Activated CD8-positive, alpha-beta memory T cell treated with anti-CD3 and anti-CD28 coated beads for 36 hours (primary cell): Measurements from ENCODE around the gene SFMBT2. TPM values are rescaled to one million over a fixed set of nuclear protein-coding genes. Genes with fewer than 3 reads are reported as not detected.
"Not testable (repeated sequence)": the region's sequence is repeated elsewhere in the genome, so short reads cannot be mapped to it uniquely, and the experiment has no call there.

Experiments used
- CTCF ChIA-PET: fragments of 350-600 bp; sonication (Branson Sonifier 250); formaldehyde crosslinking; loops from one replicate; lab custom pipeline; 2021; ENCODE audit warnings: antibody characterized with exemption; lab: Charles Lee
- POLR2A ChIA-PET: fragments of 350-600 bp; sonication (Branson Sonifier 250); formaldehyde crosslinking; loops from one replicate; lab custom pipeline; 2021; ENCODE audit warnings: antibody characterized with exemption; lab: Charles Lee
- total RNA-seq, 2 experiments: library from RNA; stranded (reverse); gene quantifications; one replicate each; pipeline ENCODE4 v1.2.3, GENCODE V29; 2021

SFMBT2 gene
- total RNA-seq, 2 experiments from 2014 or later: 22.6 to 23.0 TPM

DNA sequence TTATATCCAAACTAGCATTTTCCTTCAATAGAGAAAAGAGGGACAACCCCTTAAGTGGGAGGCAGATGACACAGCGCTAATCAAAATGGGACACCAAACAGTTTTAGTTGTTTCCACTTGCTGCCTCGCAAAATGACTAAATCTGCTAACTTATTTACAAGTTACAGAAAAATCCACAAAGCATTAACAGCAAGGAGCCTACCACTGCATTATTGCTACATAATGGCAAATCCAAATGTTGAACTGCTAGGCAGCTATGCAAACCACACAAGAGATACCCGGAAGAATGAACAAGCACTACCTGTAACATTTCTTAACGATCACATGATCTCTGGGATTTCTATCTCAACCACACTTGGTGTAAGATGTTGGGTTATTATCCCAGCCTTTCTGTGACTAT, 96.7 kb downstream of the SFMBT2 start:
- ChIA-PET CTCF (no interaction called here), POLR2A (no interaction called here)

DNA sequence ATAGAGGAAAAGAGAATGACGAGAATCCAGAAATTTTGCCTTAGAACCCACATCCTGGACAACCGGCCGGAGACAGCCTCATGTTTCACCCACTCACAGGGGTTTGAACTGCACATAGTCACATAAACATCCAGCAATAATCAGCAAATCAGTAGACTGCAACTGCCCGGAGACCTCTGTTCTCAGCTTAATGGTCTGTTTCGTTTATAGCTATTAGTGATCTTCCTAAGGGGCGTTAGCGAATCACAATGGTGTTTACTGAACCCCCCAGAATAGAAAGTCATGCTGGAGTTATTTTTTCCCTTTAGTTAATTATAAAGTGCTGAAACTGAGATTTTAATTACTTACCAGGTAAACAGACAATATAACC, 98.4 kb downstream of the SFMBT2 start:
- POLR2A ChIA-PET: no interaction called here
- CTCF ChIA-PET: interaction anchor here (0.6 kb wide), 1 partner anchor 98 kb away, joined by 4 read pairs; the partner anchor contains the start of gene SFMBT2

DNA sequence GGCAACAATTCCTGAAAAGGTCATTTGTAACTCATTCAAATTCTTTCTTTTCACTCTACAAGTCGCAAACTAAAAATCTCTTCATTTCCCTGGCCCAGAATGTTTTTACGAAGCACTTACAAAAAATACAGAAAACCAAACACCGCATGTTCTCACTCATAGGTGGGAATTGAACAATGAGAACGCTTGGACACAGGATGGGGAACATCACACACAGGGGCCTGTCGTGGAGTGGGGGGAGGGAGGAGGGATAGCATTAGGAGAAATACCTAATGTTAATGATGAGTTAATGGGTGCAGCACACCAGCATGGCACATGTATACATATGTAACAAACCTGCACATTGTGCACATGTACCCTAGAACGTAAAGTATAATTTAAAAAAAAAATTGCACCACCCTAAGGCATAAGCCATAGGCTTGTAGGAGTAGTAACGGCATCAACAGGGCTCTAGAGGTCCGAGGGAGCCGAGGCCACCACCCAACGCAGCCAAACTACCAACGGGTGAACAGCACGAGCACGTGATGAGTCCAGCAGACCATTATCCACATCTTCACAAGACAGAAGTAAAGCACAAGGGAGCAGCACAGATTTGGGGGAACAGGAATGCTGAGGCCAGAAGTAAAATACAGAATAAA, 98.9 kb downstream of the SFMBT2 start:
- POLR2A ChIA-PET, CTCF ChIA-PET: not testable (repeated sequence)

DNA sequence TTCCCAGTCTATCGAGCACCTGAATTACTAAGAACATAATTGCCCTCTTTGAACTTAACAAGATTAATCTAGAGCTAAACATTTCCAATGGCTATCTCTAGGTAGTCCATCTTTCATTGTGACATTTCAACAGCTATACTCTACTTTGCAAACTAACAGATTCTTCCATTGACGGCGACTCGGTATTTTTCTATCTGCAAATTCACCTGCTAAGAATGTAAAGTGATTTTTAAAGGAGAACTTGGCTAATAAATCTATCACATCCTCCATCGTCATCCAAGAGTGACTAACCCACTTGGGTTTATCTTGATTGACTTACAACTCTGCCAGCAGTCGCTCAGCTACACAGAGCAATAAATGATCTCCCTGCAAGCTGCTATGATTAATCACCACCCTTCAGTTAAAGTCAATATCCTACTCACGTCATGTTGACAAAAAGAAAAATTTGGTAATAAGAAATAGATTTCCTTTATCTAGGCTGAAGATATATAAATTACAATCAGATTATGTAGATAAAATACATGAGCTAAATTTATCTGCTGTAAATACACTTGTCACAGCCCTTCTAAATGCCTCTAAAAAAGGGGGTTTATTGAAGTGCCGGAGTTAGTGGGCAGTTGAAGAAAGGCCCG, 99.5 kb downstream of the SFMBT2 start:
- CTCF ChIA-PET: no interaction called here
- POLR2A ChIA-PET: no interaction called here

DNA sequence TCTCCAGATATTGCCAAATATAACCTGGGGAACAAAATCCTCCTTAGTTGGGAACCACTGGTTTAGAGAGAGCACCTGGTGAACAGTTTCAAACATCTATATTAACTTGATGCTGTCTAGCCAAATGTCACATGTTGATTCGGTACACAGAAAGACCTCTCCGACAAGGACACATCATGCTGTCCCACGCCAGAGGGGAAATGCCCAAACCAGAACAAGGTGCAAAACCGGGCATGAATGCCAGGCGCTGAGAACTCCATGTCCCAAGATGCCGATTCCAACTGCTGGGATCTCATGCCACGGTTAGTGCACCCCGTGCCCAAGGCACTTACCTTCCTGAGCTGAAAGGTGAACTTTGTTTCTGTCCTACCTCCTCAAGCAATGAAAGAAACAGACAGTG, 100.8 kb downstream of the SFMBT2 start:
- POLR2A ChIA-PET: no interaction called here
- CTCF ChIA-PET: no interaction called here

DNA sequence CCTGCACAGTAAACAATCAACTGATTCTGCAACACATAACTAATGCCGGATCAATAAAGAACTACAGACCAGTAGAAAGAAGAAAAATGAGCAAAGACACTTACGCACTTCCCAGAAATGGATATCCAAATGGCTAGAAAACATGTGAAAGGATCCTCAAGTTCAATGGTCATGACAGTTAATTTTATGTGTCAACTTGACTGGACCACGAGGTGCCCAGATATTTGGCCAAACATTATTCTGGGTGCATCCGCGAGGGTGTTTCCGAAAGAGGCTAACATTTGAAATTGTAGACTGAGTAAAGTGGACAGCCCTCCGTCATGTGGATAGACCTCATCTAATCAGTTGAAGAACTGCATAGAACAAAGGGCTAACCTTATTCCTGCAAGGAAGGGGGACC, 102.0 kb downstream of the SFMBT2 start:
- CTCF ChIA-PET: no interaction called here
- POLR2A ChIA-PET: no interaction called here

DNA sequence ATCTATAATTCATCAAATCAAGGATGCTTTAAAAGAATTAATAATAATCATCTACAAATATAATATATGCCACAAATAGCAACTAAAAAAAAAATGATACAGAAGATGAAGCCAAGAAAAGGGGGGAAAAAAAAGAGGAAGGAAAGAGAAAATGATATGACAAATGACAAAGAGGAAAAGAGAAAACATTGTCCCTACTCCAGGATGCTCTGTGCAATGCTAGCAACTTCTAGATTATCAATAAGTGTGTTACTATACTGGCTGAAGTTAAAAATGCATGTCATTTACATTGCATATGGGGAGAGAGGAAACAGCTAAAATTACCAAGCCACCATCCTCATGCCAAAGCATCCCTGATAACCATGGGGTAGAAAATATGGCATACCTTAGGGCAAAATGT, 104.2 kb downstream of the SFMBT2 start:
- POLR2A ChIA-PET: no interaction called here

DNA sequence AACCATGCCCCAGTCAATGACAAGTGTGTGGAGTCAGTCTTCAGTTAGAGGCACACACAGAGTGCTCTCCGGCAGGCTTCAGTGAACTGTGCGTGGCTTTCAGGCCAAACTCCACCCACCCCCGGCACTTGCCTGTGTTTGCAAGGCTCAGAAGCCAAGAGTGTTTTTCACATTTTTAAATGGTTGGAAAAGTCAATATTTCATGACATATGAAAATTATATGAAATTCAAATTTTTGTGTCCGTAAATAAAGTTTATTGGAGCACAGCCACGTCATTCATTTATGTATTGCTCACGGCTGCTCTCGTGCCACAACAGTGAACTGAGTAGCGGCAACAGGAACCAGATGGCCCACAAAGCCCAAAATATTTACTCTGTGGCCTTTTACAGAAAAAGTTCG, 104.7 kb downstream of the SFMBT2 start:
- ChIA-PET CTCF (no interaction called here), POLR2A (no interaction called here)

More for the DNA sequence above, 104.2 kb downstream of the SFMBT2 start:
- CTCF ChIA-PET: no interaction called here

DNA sequence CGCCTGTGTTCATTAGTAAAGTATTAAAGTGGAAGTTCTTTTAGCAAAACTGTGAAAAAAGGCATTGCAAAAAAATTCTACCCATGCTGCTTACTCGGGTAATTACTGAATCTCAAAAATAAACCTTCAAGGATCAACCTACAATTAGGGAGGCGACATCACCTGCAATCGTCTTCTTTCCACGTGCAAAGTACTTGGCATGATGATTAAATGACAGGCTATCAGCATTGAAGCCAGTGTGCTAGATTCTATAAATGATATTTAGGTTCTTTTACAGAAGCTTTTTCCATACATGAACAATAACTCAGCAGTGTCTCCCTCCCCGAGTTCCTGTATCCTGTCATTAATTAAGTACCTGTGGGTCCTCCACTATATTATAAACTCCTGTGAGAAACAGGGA, 105.8 kb downstream of the SFMBT2 start:
- CTCF ChIA-PET: no interaction called here
- POLR2A ChIA-PET: no interaction called here

DNA sequence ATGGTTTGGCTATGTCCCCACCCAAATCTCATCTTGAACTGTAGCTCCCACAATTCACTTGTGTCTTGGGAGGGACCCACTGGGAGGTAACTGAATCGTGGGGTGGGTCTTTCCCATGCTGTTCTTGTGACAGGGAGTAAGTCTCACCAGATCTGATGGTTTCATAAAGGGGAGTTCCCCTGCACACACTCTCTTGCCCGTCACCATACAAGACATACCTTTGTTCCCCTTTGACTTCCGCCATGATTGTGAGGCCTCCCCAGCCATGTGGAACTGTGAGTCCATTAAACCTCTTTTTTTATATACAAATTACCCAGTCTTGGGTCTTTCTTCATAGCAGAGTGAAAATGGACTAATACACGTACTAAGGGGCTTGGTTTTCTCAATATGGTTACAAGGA, 106.7 kb downstream of the SFMBT2 start:
- ChIA-PET POLR2A (interaction anchor here (0.7 kb wide), 1 partner anchor 37 kb away, joined by 3 read pairs; no protein-coding TSS in a partner anchor), CTCF (no interaction called here)

DNA sequence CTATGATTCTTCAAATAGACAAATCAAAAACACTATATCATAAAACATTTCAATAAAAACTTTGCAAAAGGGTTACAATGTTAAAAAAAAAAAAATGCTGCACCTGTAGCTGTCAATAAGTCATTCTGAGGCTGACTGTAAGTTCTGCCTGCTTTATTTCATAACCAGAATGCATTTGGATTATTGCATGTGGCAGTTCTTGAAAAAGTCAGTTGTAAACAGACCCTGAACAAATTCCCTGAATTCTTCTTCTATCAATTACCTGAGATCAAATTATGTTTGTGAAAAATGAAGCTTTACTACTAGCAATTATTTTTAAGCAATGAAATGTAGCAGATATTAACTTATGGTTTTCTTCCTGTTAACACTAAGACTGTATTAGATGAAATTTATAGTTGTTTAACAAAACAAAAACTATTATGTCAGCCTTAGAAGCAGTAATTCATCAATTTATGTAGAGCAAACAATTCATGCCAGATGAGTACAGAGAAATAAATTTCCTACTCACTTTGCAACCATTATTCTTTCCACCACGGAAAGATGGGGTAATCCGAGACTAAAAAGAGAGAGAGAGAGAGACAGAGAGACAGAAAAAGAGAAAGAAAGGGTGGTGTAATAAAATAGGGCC, 107.8 kb downstream of the SFMBT2 start:
- ChIA-PET POLR2A (no interaction called here), CTCF (no interaction called here)

DNA sequence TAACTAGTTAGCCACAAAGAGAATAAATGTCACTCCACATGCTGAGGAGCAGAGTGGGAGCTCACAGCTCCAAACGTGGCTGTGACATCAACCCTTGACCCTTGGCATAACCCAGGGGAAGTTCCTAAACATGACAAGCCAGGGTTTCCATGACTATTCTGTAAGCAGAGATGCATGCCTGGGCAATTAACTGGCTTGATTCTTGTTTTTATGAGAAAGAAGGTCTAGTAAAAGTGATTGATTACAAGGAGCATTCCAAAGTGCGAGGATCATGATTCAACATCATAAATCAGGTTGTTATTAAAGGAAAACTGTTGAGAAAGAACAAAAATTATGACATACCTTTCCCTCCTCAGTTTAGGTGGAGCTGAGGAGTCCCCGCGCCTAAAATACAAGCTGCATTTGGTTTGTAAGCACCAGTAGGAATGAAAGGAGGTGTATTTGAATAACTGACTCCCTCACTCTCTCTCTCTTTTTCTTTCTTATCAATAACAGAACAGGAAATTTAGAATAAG, 108.4 kb downstream of the SFMBT2 start:
- ChIA-PET CTCF (no interaction called here), POLR2A (no interaction called here)

DNA sequence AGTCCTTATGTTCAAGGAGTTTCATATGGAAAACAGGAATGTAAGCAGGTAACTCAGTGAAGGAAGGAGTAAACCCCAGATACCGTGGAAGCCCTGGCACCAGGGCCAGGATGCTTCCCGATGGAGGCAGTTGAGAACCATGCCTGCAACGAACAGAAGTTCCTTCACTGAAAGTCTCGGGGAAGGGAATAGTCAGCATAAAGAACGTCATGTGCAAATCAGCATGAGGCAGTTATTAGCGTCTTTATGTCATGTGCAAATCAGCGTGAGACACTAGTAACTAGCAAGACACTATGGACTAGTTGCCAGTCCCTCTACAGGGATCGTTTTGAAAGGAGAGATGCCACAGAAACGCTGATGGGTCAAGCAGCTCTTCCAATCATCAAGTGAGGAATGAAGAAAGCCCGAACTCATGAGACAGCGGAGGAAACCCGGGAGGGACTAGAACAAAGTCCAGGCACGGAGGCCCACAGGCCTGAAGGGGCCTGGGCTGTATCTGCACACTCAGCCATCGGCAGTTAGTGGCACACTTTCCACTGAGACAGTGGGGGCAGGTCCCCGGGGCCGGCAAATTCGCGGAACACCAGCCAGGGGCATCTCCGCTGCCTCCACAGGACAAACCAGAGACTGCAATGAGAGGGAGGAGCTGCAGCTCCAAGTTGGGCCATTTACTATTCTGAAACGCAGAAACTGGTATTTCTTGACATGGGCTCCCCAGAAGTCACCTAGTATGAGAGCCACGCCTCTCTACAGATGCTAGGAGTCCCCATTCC, 109.6 kb downstream of the SFMBT2 start:
- ChIA-PET POLR2A (no interaction called here), CTCF (no interaction called here)

DNA sequence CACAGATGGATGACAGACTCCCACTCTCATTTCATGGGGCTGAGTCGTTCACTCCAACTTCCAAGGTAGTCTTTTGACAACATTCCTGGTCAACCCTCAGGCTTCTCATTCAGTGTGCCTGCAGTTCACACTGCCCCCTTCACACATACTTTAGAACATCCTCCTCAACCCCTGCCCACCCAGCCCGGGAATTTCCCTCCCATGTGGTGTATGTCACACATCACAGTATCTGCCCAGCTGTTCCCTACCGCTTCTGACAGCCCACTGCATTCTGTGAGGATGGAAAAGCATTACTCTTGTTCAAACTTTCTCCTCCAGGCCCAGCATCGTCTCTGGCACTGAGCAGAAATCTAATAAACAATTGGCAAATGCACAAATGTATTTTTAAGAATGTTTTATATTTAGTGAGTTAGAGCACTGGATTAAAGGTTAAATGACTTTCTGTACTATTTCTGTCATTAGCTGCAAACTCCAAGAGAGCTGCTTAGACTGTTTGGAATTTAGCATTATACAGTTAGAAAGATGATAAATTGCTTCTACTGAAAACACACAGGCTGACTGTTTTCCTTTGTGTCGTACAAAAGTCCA, 110.4 kb downstream of the SFMBT2 start:
- ChIA-PET POLR2A (no interaction called here), CTCF (no interaction called here)

DNA sequence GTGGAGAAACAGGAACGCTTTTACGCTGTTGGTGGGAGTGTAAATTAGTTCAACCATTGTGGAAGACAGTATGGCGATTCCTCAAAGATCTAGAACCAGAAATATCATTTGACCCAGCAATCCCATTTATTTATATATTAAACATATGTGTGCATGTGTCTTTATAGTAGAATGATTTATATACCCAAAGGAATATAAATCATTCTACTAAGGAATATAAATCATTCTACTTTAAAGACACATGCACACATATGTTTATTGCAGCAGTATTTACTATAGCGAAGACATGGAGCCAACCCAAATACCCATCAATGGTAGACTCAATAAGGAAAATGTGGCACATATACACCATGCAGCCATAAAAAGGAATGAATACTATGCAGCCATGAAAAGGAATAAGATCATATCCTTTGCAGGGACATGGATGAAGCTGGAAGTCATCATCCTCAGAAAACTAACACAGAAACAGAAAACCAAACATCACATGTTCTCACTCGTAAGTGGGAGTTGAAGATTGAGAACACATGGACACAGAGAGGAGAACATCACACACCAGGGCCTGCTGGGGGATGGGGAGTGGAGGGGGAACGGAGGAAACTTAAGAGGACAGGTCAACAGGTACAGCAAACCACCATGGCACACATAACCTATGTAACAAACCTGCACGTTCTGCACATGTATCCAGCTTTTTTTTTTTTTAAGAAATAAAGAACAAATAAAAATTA, 111.1 kb downstream of the SFMBT2 start:
- CTCF ChIA-PET: not testable (repeated sequence)

DNA sequence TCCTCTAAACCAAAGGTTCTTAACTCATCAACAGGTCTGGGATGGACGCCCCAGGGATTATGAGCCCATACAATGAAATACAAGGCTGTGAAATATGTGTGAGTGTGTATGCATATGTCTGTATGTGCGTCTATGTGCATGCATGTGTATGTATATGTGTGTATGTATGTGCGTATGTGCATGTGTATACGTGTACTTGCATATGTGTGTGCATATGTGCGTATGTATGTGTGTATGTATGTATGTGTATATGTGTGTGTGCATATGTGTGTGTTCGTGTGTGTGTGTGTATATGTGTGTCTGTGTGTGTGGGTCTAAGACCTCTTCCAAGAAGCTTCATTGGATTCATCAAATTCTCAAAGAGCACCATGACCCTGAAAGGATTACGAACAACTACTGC, 112.3 kb downstream of the SFMBT2 start:
- CTCF ChIA-PET: no interaction called here

More for the DNA sequence above, 111.1 kb downstream of the SFMBT2 start:
- POLR2A ChIA-PET: not testable (repeated sequence)

DNA sequence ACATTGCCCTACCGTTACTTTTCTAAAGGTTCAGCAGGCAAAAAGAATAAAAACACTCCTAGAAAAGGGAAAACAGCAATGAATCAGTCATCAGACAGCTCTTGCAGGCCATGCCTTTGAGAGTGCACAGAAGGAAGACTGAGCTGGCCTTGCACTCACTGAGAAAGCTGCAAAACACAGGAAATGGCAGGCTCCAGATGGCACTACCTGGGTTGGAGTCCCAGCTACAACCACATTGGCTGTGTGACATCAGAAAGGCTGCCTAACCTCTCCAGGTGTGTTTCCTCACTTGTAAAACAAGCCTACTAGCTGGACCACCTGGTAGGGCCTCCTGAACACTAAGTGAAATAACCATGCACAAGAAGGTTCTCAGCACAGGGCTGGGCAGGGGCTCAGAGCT, 113.7 kb downstream of the SFMBT2 start:
- CTCF ChIA-PET: no interaction called here
- POLR2A ChIA-PET: no interaction called here

More for the DNA sequence above, 112.3 kb downstream of the SFMBT2 start:
- POLR2A ChIA-PET: no interaction called here

DNA sequence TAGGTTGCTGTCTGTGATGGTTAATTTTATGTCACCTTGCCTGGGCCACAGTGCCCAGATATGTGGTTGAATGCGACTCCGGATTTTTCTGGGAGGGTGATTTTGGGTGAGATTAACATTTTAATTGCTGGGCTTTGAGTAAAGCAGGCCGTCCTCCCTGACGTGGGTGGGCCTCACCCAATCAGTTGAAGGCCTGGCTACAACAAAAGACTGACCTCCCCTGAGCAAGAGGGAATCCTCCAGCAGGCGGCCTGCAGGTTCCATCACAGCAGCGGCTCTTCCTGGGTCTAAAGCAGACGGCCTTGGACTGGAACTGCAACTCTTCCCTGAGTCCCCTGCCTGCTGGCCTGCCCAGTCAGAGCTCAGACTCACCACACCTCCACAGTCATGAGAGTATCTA, 114.2 kb downstream of the SFMBT2 start:
- ChIA-PET POLR2A (no interaction called here), CTCF (no interaction called here)

DNA sequence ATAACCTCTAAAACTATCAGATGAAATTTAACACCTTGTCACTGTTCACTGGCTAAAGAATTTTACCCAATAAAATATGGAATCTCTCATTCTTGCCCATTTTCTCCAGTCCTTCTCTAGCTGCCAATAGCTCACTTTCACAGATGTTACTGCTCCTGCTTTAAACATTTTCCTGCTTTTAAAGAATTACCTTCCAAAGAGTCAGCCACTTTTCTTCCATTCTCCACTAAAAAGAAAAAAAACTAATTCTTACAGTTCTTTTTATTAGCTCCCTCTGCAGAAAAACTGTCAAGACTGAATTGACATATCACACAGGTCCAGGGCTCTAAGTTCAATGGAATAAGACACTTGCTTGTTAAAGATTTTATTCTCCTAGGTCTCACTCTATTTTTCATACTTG, 114.8 kb downstream of the SFMBT2 start:
- ChIA-PET CTCF (no interaction called here), POLR2A (no interaction called here)
